ENCODE data around the gene BTBD7.
"Not testable (repeated sequence)": the region's sequence is repeated elsewhere in the genome, so short reads cannot be mapped to it uniquely, and the experiment has no call there.

The BTBD7 gene

GRCh38 chr14:93332853-93333630 is at the start of gene BTBD7:
Gene BTBD7 (minus strand): TSS chr14:93333036. CDS start chr14:93296051, 36,985 bp downstream.
- peak; percentile 96 for DNase-seq

GRCh38 chr14:93381644-93382043 is 48.8 kb upstream of the BTBD7 start:
- no peak for DNase-seq

DNA sequence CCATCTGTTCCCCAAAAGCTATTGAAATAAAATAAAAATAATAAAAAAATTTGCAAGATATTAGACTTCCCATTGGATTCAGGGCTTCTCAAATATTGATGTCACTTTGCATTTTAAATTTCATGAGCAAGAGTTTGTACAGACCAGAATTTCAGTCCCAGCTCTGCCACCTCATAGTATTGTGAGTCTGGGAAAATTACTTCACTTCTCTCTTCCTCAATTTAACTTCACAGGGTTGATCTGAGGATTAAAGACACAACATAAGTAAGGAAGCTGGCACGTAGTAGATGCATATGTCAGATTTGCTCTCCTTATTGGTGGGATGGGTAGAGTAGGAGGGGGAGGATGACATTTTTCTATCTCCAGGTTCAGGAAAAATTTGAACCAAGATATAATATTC is 47.0 kb upstream of the BTBD7 start:
- no peak for DNase-seq

- DNase-seq, result peak; percentile 55
Measured at GRCh38 chr14:93375673-93376156, 42.9 kb upstream of the BTBD7 start.

DNA sequence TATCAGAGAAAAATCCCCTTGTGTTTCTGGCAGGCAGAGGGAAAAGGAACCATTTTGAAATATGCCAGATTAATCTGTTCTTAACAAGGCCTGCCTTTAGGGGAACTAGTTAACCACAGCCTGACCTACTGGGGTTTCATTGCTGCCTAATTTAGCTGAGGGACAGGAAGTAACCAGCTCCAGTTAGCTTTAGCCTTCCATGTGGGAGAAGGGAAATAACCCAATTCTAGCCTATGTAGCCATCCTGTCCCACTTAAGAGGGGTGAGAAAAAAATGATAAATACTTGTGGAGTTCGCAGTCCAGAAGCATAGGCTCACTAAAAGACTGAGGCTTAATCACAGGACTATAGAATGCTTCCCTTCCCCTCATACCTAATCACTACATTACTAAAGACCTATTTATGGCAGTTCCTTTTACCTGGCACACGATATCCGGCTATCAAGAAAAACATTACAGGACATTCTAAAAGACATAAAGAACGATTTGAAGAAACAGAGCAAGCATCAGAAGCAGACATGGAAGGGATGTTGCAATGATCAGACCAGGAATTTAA is 37.0 kb upstream of the BTBD7 start:
- no peak for DNase-seq

GRCh38 chr14:93368996-93369712 is 36.3 kb upstream of the BTBD7 start:
- DNase-seq, result no peak

- not testable (repeated sequence) for DNase-seq
Measured at GRCh38 chr14:93354873-93355272, 22.0 kb upstream of the BTBD7 start.

GRCh38 chr14:93348292-93348691 is 15.5 kb upstream of the BTBD7 start:
- DNase-seq, result no peak

DNA sequence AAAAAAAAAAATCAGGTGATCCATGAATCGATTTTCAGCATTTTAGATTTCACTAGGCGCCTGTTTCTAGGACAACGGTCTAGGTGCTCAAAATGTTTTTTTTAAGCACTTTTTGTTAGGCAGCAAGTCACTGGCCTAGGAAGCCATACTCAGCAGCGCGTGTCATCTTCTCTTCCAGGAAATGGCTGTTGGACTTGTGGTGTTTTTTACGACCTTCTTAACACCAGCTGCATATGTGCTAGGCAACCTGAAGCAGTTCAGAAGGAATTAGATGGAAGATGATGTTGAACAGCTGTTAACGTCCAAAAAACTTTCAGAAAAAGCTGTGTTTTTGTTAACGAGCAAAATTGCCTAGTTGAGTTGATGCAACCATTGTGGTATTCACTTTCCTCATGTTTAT is 15.0 kb upstream of the BTBD7 start:
- DNase-seq, result no peak

GRCh38 chr14:93346926-93347721 is 14.3 kb upstream of the BTBD7 start, which contains the start of gene COX8C:
Gene COX8C (plus strand): TSS chr14:93347182. CDS start chr14:93347269, 87 bp downstream.
- DNase-seq, result no peak

DNA sequence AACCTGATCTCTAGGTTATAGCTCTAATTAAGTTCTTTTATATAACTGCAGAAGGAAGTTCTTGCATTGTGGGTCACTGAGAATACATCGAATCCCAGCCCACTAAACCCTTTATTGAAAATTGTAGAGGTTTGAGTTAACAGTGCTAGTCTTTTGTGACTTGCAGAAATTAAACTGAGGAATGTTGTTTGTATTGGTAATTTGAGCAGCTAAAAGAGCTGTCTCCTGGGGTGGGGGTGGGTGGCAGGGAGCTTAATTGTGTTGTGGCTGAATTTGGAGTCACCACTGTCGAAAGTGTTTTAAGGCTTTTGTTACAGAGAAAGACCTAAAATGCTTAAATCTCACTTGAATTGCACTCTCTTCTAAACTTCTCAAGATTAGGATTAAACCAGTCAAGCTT is 11.0 kb upstream of the BTBD7 start:
- DNase-seq, result no peak

- no peak for DNase-seq
Measured at GRCh38 chr14:93343266-93343665, 10.4 kb upstream of the BTBD7 start.

- DNase-seq, result no peak
Measured at GRCh38 chr14:93337884-93338283, 5.0 kb upstream of the BTBD7 start.

- no peak for DNase-seq
Measured at GRCh38 chr14:93337143-93337753, 4.4 kb upstream of the BTBD7 start.

DNA sequence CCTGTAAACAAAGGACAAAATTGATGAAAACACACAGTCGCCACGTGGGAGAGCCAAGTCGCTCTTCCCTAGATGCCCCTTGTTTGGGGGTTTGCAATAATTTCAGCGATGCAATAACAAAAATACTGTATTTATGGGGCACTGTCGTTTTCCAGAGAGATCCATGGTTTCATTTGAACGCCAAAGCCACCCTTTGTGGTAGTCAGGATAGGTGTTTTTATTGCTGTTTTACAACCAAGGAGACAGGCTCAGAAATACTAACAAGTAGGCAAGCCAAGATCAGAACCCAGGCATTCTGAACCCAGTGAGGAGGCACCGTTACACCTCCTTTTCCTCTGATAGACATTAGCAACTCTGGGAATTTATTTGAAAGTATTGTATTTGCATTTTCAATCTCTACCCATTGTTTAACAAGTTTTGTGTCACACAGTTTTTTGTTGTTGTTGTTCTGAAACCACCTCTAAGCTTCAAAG is 831 bp upstream of the BTBD7 start:
- DNase-seq, result no peak

DNA sequence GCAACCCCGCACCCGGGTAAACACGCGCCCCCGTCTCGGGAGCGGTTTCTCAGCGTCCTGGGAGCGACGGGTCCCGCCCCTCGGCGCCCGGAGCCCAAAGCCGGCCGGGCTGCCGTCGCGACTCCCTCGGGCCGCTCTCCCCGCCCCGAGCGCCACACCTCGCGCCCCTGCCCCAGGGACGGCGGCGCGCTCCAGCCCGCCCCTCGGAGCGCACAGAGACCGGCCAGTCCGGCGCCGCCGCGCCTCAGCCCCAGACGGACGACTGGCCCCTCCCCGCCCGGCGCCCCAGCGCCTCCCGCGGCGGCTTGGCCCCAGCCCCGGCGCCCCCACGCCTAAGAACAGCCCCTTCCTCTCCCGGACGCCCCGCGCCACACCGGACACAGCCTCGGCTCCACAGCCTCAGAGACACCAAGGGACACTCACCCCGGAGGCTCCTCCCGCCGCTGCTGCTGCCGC is 411 bp downstream of the BTBD7 start:
- DNase-seq, result peak; percentile 49

DNA sequence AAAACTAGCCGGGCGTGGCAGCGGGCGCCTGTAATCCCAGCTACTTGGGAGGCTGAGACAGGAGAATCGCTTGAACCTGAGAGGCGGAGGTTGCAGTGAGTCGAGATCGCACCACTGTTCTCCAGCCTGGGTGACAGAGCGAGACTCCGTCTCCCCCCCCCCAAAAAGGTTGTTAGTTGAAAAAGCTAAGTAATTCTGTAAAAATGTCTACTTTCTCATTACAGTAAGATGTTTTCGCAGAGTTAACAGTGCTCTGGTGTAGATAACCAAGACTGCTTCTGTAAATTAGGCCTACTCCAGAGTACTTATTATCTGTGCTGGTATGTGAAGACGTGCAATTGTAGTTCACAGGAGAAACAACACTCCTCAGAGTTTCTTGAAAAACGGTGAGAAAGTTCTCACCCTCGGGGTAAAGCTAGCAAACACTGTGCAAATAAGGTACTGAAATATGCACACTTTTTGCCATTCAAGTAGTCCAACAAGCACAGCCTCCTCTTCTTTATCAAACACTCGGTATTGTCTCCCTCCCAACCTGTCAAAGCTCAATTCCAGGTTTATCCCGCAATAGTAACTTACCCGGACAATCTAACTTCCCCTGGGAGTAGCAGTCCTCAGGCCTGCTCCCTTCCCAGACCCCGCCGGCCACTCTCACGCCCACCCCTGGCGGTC is 974 bp downstream of the BTBD7 start:
- DNase-seq, result no peak

DNA sequence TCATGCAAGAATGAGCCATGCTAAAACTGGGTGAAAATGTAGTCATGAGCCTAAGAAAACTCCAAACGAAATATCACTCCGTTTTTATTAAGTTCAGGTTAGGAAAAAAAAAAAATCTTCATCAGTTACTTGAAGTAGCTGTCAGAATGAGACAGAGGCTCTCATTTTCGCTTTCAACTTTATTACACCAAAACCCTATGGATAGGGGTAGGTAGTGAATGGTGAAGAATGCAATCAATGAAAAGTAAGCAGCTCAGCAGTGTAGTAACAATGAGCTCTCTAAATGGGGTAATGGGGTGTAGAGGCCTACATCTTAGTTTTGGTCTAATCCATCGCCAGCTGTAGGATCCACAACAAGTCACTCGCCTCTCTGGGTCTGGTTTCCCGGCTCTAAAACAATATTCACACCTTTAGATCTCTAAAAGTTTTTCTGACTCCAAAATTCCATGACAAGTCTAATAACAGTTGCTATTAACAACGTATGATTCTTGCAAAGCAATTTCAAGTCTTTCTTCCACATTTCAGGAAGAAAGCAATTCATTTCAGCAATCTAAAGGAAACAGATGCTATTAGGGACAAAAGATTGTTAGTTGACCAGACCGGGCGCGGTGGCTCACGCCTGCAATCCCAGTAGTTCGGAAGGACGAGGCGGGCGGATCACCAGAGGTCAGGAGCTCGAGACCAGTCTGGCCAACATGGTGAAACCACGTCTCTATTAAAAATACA is 1.7 kb downstream of the BTBD7 start:
- DNase-seq, result no peak

- DNase-seq, result no peak
Measured at GRCh38 chr14:93330609-93331000, 2.2 kb downstream of the BTBD7 start.

DNA sequence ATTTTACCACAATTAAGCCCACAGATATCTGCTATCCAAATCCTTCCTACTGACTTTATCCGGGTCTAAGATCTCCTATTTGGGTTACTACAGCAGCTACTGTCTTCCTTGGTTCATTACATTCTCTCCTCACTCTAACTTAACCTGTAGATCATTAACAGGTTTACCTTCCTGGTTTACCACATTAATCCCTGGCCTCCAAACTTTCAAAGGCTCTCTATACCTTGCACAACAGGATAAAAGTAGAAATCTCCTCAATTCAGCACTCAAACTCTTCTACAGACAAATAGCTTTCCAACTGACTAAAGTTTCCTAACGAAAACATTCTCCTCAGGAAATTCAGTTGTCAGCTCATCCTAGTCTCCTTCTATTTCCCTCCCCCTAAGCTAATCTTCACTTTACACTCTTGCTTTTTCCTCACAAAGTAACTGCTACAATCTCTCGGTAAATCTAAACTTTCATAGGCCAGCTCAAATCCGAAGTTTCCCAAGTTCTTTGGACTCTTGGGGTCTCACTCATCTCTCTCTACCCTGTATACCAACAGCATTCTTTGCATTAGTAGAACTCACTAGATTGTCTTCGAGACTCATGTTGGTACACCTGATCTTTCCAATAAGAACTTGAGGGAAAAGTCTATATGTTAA is 2.7 kb downstream of the BTBD7 start:
- DNase-seq, result no peak
